Subcutaneous abdominal adipose tissue (tissue), 5 donors: Measurements from ENCODE around the gene MPO.

Source experiments
- H3K27ac ChIP-seq: one replicate; pipeline ENCODE4 v1.7.0; 2013; ENCODE audit warnings: low read depth, mild to moderate bottlenecking, inconsistent platforms, low read length, moderate library complexity
- H3K27me3 ChIP-seq, 5 donors: one replicate each; pipeline ENCODE4 v1.7.0; 2013; ENCODE audit warnings: low read length in 5 of 5, inconsistent platforms in 1 of 5; ENCODE audit not compliant: control insufficient read depth in 5 of 5, insufficient read depth in 4 of 5
- H3K36me3 ChIP-seq, 5 donors: one replicate each; pipeline ENCODE4 v1.7.0; 2013; ENCODE audit warnings: low read length in 5 of 5; ENCODE audit not compliant: control insufficient read depth in 5 of 5, insufficient read depth in 5 of 5
- H3K4me1 ChIP-seq, 5 donors: one replicate each; pipeline ENCODE4 v1.7.0; 2013; ENCODE audit warnings: low read length in 5 of 5, mild to moderate bottlenecking in 3 of 5, moderate library complexity in 1 of 5; ENCODE audit not compliant: control insufficient read depth in 5 of 5, insufficient read depth in 5 of 5
- H3K4me3 ChIP-seq, 5 donors: one replicate each; pipeline ENCODE4 v1.7.0; 2013; ENCODE audit warnings: low read length in 5 of 5, low read depth in 1 of 5
- H3K9ac ChIP-seq, 5 donors: one replicate each; pipeline ENCODE4 v1.7.0; 2013; ENCODE audit warnings: low read length in 5 of 5, mild to moderate bottlenecking in 4 of 5, moderate library complexity in 3 of 5
- H3K9me3 ChIP-seq, 5 donors: one replicate each; pipeline ENCODE4 v1.7.0; 2013; ENCODE audit warnings: low read length in 5 of 5; ENCODE audit not compliant: control insufficient read depth in 5 of 5
- donor health status: healthy.
- donor health status: healthy.
- donor health status: healthy.
- donor health status: healthy.
- donor health status: healthy.

The MPO gene

DNA sequence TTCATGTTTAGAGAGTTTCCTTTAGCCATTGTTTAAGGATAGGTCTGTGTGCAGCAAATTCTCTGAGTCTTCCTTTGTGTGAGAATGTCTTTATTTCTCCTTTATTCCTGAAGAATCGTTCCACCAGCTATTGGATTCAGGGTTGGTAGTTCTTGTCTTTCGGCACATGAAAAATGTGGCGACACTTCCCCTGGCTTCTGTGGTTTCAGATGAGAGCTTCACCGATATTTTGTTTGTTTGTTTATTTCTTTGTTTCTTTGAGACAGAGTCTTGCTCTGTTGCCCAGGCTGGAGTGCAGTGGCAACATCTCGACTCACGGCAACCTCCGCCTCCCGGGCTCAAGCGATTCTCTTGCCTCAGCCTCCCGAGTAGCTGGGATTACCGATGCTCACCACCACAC is 18.6 kb downstream of the MPO start:
- no peaks in the 10 kb centered on the region for H3K4me1 ChIP-seq
- no peak overlapping the region for H3K4me3 ChIP-seq
- no peaks in the 10 kb centered on the region for H3K36me3 ChIP-seq
- no peak overlapping the region for H3K9ac ChIP-seq
- H3K27me3 ChIP-seq, result peaks cover 4 to 14% (median 11%) of the 10 kb centered on the region in 5 donors
- H3K9me3 ChIP-seq, result no peaks in the 10 kb centered on the region
- no peak overlapping the region for H3K27ac ChIP-seq

DNA sequence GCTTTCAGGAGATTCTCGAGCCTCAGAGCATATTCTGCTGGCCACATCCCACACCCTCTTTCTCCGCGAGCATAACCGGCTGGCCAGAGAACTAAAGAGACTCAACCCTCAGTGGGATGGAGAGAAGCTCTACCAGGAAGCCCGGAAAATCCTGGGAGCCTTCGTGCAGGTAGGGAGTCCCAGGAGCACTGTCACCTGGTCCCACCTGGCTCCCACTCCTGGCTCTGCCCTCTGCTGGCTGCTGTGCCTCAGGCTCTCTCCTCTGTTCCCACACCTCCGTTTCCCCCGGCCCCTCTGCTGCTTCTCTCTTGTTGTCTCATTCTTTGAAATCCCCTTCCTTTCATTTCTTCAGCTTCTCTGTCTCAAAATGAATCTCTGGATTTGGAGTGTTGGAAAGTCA is 25.9 kb downstream of the MPO start:
- no peak overlapping the region for H3K4me3 ChIP-seq
- H3K27ac ChIP-seq, result no peak overlapping the region
- peaks cover 3 to 26% (median 11%) of the 10 kb centered on the region in 5 donors for H3K27me3 ChIP-seq
- H3K9me3 ChIP-seq, result no peaks in the 10 kb centered on the region
- peaks cover 0 to 3% (median 2%) of the 10 kb centered on the region in 5 donors for H3K4me1 ChIP-seq
- no peaks in the 10 kb centered on the region for H3K36me3 ChIP-seq
- no peak overlapping the region for H3K9ac ChIP-seq

DNA sequence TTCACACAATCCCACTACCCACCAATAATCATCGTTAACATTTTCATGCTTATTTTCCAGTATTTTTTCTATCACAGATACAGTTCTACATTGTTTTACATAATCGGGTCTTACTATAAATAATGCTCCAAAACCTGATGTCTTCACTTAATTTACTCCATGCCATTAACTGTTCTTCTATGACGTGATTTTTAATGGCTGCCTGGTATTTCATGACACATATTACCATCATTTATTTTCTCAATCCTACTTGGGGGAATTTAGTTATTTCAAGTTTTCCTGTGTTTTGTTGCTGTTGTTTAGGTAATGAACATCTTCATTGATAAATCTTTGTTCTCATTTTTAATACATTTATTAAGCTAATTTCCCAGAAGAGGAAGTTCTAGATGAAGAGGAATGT is 27.7 kb downstream of the MPO start:
- Histone ChIP-seq H3K27ac (no peak overlapping the region), H3K9ac (no peak overlapping the region), H3K4me3 (no peak overlapping the region), H3K36me3 (no peaks in the 10 kb centered on the region), H3K9me3 (no peaks in the 10 kb centered on the region), H3K27me3 (peaks cover 3 to 26% (median 18%) of the 10 kb centered on the region in 5 donors), H3K4me1 (peaks cover 0 to 14% (median 12%) of the 10 kb centered on the region in 5 donors)

DNA sequence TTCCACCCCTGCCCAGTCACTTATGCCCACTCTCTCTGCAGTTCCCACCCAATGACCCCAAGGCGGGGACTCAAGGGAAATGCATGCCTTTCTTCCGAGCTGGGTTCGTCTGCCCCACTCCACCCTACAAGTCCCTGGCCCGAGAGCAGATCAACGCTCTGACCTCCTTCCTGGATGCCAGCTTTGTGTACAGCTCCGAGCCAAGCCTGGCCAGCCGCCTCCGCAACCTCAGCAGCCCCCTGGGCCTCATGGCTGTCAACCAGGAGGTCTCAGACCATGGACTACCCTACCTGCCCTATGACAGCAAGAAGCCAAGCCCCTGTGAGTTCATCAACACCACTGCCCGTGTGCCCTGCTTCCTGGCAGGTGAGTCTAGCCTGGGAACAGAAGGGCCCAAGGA is 28.6 kb downstream of the MPO start:
- Histone ChIP-seq H3K9me3 (no peaks in the 10 kb centered on the region), H3K4me3 (no peak overlapping the region), H3K27me3 (peaks cover 3 to 26% (median 18%) of the 10 kb centered on the region in 5 donors), H3K4me1 (peaks cover 0 to 14% (median 12%) of the 10 kb centered on the region in 5 donors), H3K36me3 (no peaks in the 10 kb centered on the region), H3K27ac (no peak overlapping the region), H3K9ac (no peak overlapping the region)

DNA sequence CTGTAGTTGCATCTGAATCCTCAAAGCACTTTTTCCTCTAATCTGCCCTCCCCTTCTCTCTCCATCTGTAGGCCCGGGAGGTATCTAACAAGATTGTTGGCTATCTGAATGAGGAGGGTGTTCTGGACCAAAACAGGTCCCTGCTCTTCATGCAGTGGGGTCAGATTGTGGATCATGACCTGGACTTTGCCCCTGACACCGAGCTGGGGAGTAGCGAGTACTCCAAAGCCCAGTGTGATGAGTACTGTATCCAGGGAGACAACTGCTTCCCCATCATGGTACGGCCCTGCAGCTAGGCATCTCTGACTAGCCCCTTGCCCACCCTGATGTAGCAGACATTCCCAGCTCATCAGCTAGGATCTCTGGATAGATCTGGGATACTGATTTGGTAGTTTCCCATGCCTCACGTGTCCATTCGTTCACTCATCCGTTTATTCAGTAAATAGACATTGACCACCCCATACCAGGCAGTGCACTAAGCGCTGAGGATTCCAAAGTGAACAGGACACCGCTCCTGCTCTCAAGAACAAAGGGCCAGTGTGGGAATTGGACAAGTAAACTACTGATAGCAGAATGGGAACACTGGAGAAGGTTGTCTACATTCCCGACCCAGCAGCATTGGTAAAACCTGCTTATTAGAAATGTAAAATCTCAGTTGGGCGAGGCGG is 30.3 kb downstream of the MPO start:
- Histone ChIP-seq H3K27ac (no peak overlapping the region), H3K4me1 (peaks cover 0 to 14% (median 12%) of the 10 kb centered on the region in 5 donors), H3K4me3 (no peak overlapping the region), H3K36me3 (no peaks in the 10 kb centered on the region), H3K27me3 (peaks cover 3 to 28% (median 22%) of the 10 kb centered on the region in 5 donors), H3K9me3 (no peaks in the 10 kb centered on the region), H3K9ac (no peak overlapping the region)

DNA sequence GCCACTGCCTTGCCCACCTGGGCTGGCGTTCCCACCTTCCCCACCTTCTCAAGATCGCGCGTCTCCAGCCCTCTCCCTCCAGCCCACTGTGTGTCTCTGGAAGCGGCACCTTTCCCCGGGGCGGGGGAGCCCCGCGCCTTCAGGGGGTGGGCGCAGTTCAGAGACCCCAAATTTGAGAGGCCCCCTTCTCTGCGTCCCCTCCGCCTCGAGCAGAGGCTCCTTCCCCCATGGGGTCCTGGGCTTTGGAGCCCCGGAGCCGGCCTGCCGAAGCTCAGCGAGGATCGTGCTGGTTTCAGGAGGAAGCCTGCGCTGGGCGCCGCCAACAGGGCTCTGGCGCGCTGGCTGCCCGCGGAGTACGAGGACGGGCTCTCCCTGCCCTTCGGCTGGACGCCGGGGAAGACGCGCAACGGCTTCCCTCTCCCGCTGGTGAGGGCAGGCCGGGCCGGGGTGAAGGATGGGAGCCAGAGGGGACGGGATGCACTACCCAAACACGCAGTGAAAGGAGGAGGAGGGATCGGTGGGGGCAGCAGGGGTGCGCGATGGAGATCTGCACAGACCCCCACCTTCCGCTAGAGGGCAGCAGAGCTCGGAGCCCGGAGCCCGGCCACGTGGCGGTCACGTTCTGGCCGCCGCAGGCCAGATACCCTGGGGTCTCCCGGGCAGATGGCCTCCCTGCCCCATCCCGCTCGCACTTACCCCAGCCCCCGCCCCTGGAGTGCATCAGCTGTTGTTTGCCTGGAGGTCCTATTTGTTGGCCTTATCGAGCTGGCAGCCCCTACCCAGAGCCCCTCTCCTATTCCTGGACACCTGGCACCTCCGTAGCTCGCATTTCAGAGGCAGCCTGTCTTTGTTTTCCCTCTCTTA is 31.2 kb downstream of the MPO start:
- H3K27me3 ChIP-seq, result peaks cover 5 to 30% (median 19%) of the 10 kb centered on the region in 5 donors
- H3K4me3 ChIP-seq, result peak overlapping the region in 4 of 5 donors; percentile 53 to 59 (median 57)
- H3K27ac ChIP-seq, result no peak overlapping the region
- H3K9ac ChIP-seq, result peak overlapping the region in 2 of 5 donors; percentile 27 to 32
- no peaks in the 10 kb centered on the region for H3K36me3 ChIP-seq
- peaks cover 0 to 14% (median 12%) of the 10 kb centered on the region in 5 donors for H3K4me1 ChIP-seq
- no peaks in the 10 kb centered on the region for H3K9me3 ChIP-seq

DNA sequence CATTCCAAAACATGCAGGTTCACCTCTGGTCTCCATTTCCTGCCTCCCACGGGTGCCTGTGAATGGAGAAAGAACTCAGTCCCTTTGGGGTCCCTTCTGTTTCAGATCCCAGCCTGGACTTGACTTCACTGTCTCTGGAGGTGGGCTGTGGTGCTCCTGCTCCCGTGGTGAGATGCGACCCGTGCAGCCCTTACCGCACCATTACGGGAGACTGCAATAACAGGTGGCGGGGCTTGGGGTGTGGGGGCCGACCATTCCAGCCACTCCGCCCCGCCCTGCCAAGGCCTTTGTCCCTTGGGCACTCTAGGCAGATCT is 31.8 kb downstream of the MPO start:
- Histone ChIP-seq H3K9ac (no peak overlapping the region), H3K4me1 (peaks cover 0 to 14% (median 12%) of the 10 kb centered on the region in 5 donors), H3K4me3 (peak overlapping the region in 2 of 5 donors; percentile 53 to 56), H3K27ac (no peak overlapping the region), H3K9me3 (no peaks in the 10 kb centered on the region), H3K27me3 (peaks cover 5 to 30% (median 23%) of the 10 kb centered on the region in 5 donors), H3K36me3 (no peaks in the 10 kb centered on the region)

DNA sequence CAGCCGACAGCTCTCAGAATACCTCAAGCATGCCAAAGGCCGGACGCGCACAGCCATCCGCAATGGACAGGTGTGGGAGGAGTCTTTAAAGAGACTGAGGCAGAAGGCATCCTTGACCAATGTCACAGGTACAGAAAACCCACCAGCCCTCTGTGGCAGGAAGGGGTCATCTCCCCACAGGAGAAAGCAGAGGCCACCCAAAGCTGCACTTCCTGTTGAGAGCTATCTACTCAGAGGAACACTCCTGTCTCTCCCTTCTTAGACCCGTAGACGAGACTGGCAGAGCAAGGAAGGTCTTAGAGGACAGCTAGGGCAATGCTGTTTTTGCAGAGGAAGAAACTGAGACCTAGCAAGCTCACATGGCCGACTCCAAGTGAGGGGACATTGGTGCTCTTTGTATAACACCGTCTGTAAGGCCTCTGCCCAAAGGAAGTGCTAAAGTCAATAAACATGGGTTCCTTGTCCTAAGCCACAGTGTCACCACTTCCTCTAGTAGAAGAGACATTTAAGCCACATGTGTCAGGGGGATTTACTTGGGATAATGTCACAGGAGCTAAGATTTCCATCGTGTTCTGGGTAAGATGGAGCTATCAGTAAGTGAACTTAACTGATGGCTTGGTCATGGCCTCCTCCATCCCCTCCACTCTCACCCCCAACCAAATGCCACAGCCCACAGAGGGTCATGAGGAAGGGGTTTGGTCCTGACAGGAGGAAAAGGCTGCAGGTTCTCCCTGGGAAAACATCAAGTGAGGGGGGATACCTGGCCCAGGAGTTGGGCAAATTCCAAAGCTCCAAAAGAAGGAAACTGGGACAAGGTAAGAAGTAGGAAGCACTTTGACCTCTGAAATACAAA is 33.0 kb downstream of the MPO start:
- Histone ChIP-seq H3K27me3 (peaks cover 9 to 35% (median 27%) of the 10 kb centered on the region in 5 donors), H3K27ac (no peak overlapping the region), H3K9ac (no peak overlapping the region), H3K9me3 (no peaks in the 10 kb centered on the region), H3K36me3 (no peaks in the 10 kb centered on the region), H3K4me3 (no peak overlapping the region), H3K4me1 (peaks cover 0 to 14% (median 12%) of the 10 kb centered on the region in 5 donors)

DNA sequence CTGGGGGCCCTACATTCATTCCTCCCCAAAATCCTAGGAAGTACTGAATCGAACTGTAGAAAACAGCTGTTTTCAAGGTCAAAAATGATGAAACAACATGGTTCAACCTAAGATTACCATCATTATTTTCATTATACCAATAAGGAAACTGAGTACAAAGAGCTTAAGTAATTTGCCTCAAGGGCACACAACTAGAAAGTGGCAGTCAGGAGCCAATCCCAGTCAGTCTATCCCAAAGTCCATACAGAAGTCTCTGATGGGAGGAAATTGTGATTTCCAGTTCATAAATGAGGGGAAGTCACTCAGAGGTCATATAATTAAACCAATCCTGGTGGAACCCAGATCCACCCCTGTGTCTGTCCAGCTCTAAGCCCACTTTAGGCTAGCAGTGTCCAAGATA is 34.0 kb downstream of the MPO start:
- Histone ChIP-seq H3K9me3 (no peaks in the 10 kb centered on the region), H3K27me3 (peaks cover 13 to 38% (median 24%) of the 10 kb centered on the region in 5 donors)

More for the DNA sequence above, 34.0 kb downstream of the MPO start:
- H3K4me1 ChIP-seq, result peaks cover 0 to 14% (median 12%) of the 10 kb centered on the region in 5 donors
- H3K4me3 ChIP-seq, result no peak overlapping the region
- no peak overlapping the region for H3K27ac ChIP-seq
- no peaks in the 10 kb centered on the region for H3K36me3 ChIP-seq
- H3K9ac ChIP-seq, result no peak overlapping the region
